Astrocyte of the hippocampus (primary cell): Measurements from ENCODE around the gene SERF1A.
"Not testable (repeated sequence)": the region's sequence is repeated elsewhere in the genome, so short reads cannot be mapped to it uniquely, and the experiment has no call there.

Experiments used
- DNase-seq: peaks from one replicate; pipeline ENCODE4 v3.0.0; 2011; ENCODE audit warnings: low read depth, low spot score

SERF1A gene

GRCh38 chr5:70900533-70901271 is at the start of gene SERF1A:
TSS of gene SERF1A (plus strand) at chr5:70900669. CDS start at chr5:70900870, 201 bp downstream.
- not testable (repeated sequence) for DNase-seq

GRCh38 chr5:70866778-70867177 is 33.7 kb upstream of the SERF1A start:
- not testable (repeated sequence) for DNase-seq

GRCh38 chr5:70870626-70871025 is 29.8 kb upstream of the SERF1A start:
- not testable (repeated sequence) for DNase-seq

- DNase-seq = not testable (repeated sequence)
Observed at GRCh38 chr5:70896076-70896475, 4.4 kb upstream of the SERF1A start.

GRCh38 chr5:70901272-70901571 is 753 bp downstream of the SERF1A start:
- not testable (repeated sequence) for DNase-seq

- DNase-seq = not testable (repeated sequence)
Observed at GRCh38 chr5:70906624-70907023, 6.2 kb downstream of the SERF1A start.

- DNase-seq = not testable (repeated sequence)
Observed at GRCh38 chr5:70916829-70917228, 16.4 kb downstream of the SERF1A start.

GRCh38 chr5:70925211-70925562 is 24.7 kb downstream of the SERF1A start:
- not testable (repeated sequence) for DNase-seq

- DNase-seq = not testable (repeated sequence)
Observed at GRCh38 chr5:70931709-70932368, 31.4 kb downstream of the SERF1A start.

GRCh38 chr5:70932560-70932959 is 32.1 kb downstream of the SERF1A start:
- not testable (repeated sequence) for DNase-seq

- not testable (repeated sequence) for DNase-seq
Observed at GRCh38 chr5:70953068-70953467, 52.6 kb downstream of the SERF1A start.
